CD4-positive, alpha-beta memory T cell (primary cell): ENCODE results near the gene DPY19L1. TPM values are rescaled to one million over a fixed set of nuclear protein-coding genes. Genes with fewer than 3 reads are reported as not detected.

Experiments used
- CTCF ChIA-PET: fragments of 350-600 bp; sonication (Branson Sonifier 250); formaldehyde crosslinking; loops from one replicate; lab custom pipeline; 2021; ENCODE audit warnings: inconsistent platforms; ENCODE audit not compliant: partially characterized antibody; lab: Charles Lee
- POLR2A ChIA-PET: fragments of 350-600 bp; sonication (Branson Sonifier 250); formaldehyde crosslinking; loops from one replicate; lab custom pipeline; 2021; ENCODE audit not compliant: partially characterized antibody; lab: Charles Lee
- DNase-seq, 5 donors: peaks; one replicate each; pipeline versions ENCODE4 v3.0.0 to v3.0.0-alpha.2; 2020 to 2022; ENCODE audit warnings: mixed read lengths in 1 of 5
- H3K27ac ChIP-seq: one replicate; pipeline ENCODE4 v1.7.0; 2013; ENCODE audit warnings: low read depth, low read length
- H3K27me3 ChIP-seq: 2 replicates; pipeline ENCODE4 v1.7.0; 2013; ENCODE audit warnings: mild to moderate bottlenecking, low read length, moderate library complexity; ENCODE audit not compliant: insufficient read depth
- H3K36me3 ChIP-seq: 2 replicates; pipeline ENCODE4 v1.7.0; 2013; ENCODE audit warnings: mild to moderate bottlenecking, low read length, moderate library complexity; ENCODE audit not compliant: insufficient read depth
- H3K4me1 ChIP-seq: 2 replicates; pipeline ENCODE4 v1.7.0; 2013; ENCODE audit warnings: mild to moderate bottlenecking, low read length, moderate library complexity; ENCODE audit not compliant: insufficient read depth
- H3K4me3 ChIP-seq, 2 donors: one replicate each; pipeline ENCODE4 v1.7.0; 2013; ENCODE audit warnings: low read length in 2 of 2, mild to moderate bottlenecking in 1 of 2
- H3K9me3 ChIP-seq, 2 donors: one replicate each; pipeline ENCODE4 v1.7.0; 2013; ENCODE audit warnings: low read length in 2 of 2, control low read depth in 1 of 2; ENCODE audit not compliant: control insufficient read depth in 1 of 2
- H3K27ac Mint-ChIP-seq, 7 donors: one replicate each; pipeline ENCODE4 v1.8.0; 2020 to 2021; ENCODE audit warnings: mixed read lengths in 7 of 7, mild to moderate bottlenecking in 6 of 7, inconsistent platforms in 3 of 7, moderate library complexity in 3 of 7
- H3K27me3 Mint-ChIP-seq, 2 donors: one replicate each; pipeline ENCODE4 v1.8.0; 2020 to 2021; ENCODE audit warnings: mixed read lengths in 2 of 2
- H3K36me3 Mint-ChIP-seq, 2 donors: one replicate each; pipeline ENCODE4 v1.8.0; 2020 to 2021; ENCODE audit warnings: mixed read lengths in 2 of 2, inconsistent platforms in 1 of 2, mild to moderate bottlenecking in 1 of 2
- H3K4me1 Mint-ChIP-seq, 4 donors: one replicate each; pipeline ENCODE4 v1.8.0; 2020 to 2021; ENCODE audit warnings: mixed read lengths in 4 of 4, mild to moderate bottlenecking in 1 of 4
- H3K4me3 Mint-ChIP-seq, 8 donors: one replicate each; pipeline ENCODE4 v1.8.0; 2020 to 2021; ENCODE audit warnings: mixed read lengths in 8 of 8, mild to moderate bottlenecking in 7 of 8, moderate library complexity in 6 of 8, inconsistent platforms in 3 of 8
- H3K9me3 Mint-ChIP-seq, 8 donors: one replicate each; pipeline ENCODE4 v1.8.0; 2020 to 2021; ENCODE audit warnings: mixed read lengths in 8 of 8, mild to moderate bottlenecking in 5 of 8, inconsistent platforms in 3 of 8, moderate library complexity in 1 of 8
- intact Hi-C: fragments of 100-400 bp; cut with micrococcal nuclease; formaldehyde crosslinking; loops from one replicate; pipeline ENCODE4 v1.15.1; 2023
- polyA plus RNA-seq, 2 donors: library from polyadenylated mRNA; unstranded; fragments of 300-500 nt; fragmentation: Illumina TruSeq; gene quantifications; one replicate each; pipeline ENCODE4 v1.2.3, GENCODE V29; 2021
- total RNA-seq, 2 experiments: library from RNA; stranded (reverse); gene quantifications; one replicate each; pipeline ENCODE4 v1.2.3, GENCODE V29; 2021

DPY19L1 gene
- total and polyA plus RNA-seq, 4 experiments from 2014 or later: 0.75 to 15.9 (median 7.8) TPM

DNA sequence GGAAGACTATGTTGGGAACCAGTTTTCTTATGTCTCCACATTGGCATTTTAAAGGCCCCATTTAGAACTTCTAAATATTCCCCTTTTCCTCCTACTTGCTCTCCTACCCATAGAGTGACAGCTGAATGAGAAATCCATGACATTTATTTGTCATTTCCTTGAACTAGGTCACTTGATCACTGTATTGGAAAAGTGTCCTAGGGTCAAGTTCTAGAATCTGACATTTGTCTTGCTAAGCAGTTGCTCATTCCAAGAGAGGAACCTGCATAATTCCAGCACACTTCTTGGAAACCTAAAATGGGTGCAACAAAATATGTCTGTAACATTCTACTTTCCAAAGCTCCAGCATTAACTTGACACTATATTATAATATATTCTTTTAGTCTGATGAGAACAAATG is 3.6 kb upstream of the DPY19L1 start:
- no peaks in the 10 kb centered on the region for H3K9me3 Mint-ChIP-seq
- intact Hi-C loops: no loop called here
- no peaks in the 10 kb centered on the region for H3K27me3 Mint-ChIP-seq
- Histone ChIP-seq H3K36me3 (no peaks in the 10 kb centered on the region), H3K27ac (no peak overlapping the region), H3K4me3 (no peak overlapping the region), H3K27me3 (no peaks in the 10 kb centered on the region), H3K4me1 (peaks cover 12% of the 10 kb centered on the region), H3K9me3 (no peaks in the 10 kb centered on the region)
- DNase-seq: no peak
- peaks cover 0 to 8% of the 10 kb centered on the region in 2 donors for H3K36me3 Mint-ChIP-seq
- ChIA-PET POLR2A (no interaction called here), CTCF (no interaction called here)
- H3K4me3 Mint-ChIP-seq: peak overlapping the region in 1 of 8 donors; percentile 43
- peaks cover 6 to 17% (median 13%) of the 10 kb centered on the region in 4 donors for H3K4me1 Mint-ChIP-seq
- no peak overlapping the region for H3K27ac Mint-ChIP-seq

DNA sequence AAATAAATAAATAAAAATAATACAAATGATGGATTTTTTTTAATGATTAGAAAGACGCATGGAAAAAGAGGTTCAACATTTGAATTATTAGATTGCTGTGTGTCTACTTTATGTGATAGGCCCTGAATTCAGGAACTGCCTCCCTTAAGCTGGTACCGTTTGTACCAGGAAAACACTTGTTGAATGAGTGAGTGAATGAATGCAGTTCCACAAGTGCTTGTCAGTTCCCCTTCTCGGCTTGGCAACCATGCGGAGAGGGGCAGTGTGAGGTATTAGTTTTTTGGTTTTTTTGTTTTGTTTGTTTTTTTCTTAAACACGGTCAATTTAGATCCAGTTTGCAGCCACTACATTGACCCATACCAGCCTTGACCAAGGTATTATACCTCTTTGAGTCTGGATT is 2.1 kb upstream of the DPY19L1 start:
- Mint-ChIP-seq H3K9me3 (no peaks in the 10 kb centered on the region), H3K4me3 (peak overlapping the region in 3 of 8 donors; percentile 2 to 35 (median 13)), H3K27ac (no peak overlapping the region), H3K27me3 (no peaks in the 10 kb centered on the region), H3K4me1 (peaks cover 17 to 33% (median 25%) of the 10 kb centered on the region in 4 donors), H3K36me3 (peaks cover 0 to 8% of the 10 kb centered on the region in 2 donors)
- DNase-seq: no peak
- Histone ChIP-seq H3K4me3 (no peak overlapping the region), H3K4me1 (peaks cover 28% of the 10 kb centered on the region), H3K36me3 (no peaks in the 10 kb centered on the region), H3K27me3 (no peaks in the 10 kb centered on the region), H3K9me3 (no peaks in the 10 kb centered on the region), H3K27ac (no peak overlapping the region)
- intact Hi-C loops: loop anchor here (5.0 to 10.0 kb wide), 2 partner anchors 1245 to 1328 kb away; a partner anchor contains a TSS
- ChIA-PET CTCF (no interaction called here), POLR2A (no interaction called here)

DNA sequence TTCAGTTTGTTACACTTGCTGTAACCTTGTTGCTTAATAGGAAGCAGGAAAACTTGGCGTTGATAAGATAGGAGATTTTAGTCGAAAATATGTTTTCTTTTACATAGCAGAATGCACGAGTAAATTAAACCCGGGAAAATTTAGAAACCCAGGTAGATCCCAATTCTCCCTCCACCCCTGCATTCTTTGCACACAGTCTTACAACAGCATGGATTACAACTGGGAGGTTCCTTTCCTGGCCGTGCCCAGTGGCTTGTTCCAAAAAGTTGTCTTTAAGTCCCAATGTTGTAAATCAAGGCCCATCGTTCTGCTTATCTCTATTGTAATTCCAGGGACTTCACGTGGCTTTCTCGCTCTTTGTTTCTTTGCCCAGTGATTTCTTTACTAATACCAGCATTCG is 1.1 kb upstream of the DPY19L1 start:
- peak overlapping the region; percentile 17 to 58 for H3K4me3 ChIP-seq
- intact Hi-C loops: loop anchor here (5.0 to 10.0 kb wide), 2 partner anchors 1246 to 1329 kb away; a partner anchor contains a TSS
- Mint-ChIP-seq H3K4me1 (peaks cover 17 to 36% (median 25%) of the 10 kb centered on the region in 4 donors), H3K27me3 (no peaks in the 10 kb centered on the region), H3K9me3 (no peaks in the 10 kb centered on the region), H3K27ac (peak overlapping the region; percentile 76 to 92 (median 87)), H3K4me3 (peak overlapping the region; percentile 88 to 95 (median 90)), H3K36me3 (peaks cover 0 to 8% of the 10 kb centered on the region in 2 donors)
- ChIA-PET POLR2A (no interaction called here), CTCF (interaction anchor here (0.6 kb wide), 1 partner anchor 42 kb away, joined by 3 read pairs; no protein-coding TSS in a partner anchor)
- H3K27ac ChIP-seq: peak overlapping the region; percentile 41
- no peaks in the 10 kb centered on the region for H3K9me3 ChIP-seq
- H3K4me1 ChIP-seq: peaks cover 29% of the 10 kb centered on the region
- no peak for DNase-seq
- H3K27me3 ChIP-seq: no peaks in the 10 kb centered on the region
- no peaks in the 10 kb centered on the region for H3K36me3 ChIP-seq

DNA sequence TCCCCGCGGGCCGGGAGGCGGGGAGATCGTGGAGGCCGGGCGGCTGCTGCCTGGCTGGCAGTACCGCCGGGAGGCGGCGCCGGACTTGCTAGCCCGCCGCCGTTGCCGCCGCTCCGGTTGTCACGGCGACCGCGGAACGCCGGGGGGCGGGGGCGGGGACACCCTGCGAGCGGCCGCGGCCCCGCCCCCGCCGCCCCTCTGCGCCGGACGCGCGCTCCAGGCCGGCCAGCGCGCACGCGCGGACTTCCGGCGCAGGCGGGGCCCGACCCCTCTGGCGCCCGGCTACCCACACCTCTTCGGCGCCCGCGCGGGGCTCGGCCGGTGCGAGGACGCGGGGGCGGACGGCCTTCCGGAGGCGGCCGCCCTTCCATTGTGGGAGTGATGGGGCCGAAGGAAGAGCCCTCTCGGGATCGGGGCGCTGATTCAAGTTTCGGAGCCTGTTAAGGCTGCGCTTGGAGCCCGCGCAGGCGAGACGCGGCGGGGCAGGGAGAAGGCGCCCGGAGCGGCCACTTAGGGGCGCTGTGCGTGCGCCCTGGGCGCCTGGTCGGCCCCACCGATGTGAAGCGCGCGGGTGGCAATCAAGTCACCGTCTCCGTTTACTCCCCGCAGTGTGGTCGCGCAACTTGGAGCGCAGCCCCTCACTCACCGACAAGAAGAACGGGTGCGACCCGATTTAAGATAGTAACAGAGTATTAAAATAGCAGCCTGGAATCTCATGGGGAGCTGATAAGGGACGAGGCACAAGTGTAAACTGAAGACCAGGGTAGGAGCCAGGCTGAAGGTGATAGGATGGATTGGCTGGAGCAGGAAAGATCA is 449 bp upstream of the DPY19L1 start:
- Mint-ChIP-seq H3K36me3 (peaks cover 0 to 8% of the 10 kb centered on the region in 2 donors), H3K4me3 (peak overlapping the region; percentile 88 to 95 (median 90)), H3K4me1 (peaks cover 22 to 39% (median 30%) of the 10 kb centered on the region in 4 donors), H3K27me3 (no peaks in the 10 kb centered on the region), H3K9me3 (no peaks in the 10 kb centered on the region), H3K27ac (peak overlapping the region; percentile 76 to 92 (median 87))
- H3K36me3 ChIP-seq: no peaks in the 10 kb centered on the region
- intact Hi-C loops: loop anchor here (1.0 to 10.0 kb wide), 4 partner anchors 500 to 1330 kb away; partner anchors contain the start of gene EEPD1
- no peaks in the 10 kb centered on the region for H3K9me3 ChIP-seq
- POLR2A ChIA-PET: no interaction called here
- CTCF ChIA-PET: interaction anchor here (0.6 to 4.0 kb wide), 3 partner anchors 43 to 656 kb away, joined by 3 to 29 read pairs (median 3); no protein-coding TSS in a partner anchor
- peak overlapping the region; percentile 17 to 58 for H3K4me3 ChIP-seq
- H3K4me1 ChIP-seq: peaks cover 29% of the 10 kb centered on the region
- peak; percentile 84 to 92 (median 88) for DNase-seq
- peak overlapping the region; percentile 41 for H3K27ac ChIP-seq
- no peaks in the 10 kb centered on the region for H3K27me3 ChIP-seq

DNA sequence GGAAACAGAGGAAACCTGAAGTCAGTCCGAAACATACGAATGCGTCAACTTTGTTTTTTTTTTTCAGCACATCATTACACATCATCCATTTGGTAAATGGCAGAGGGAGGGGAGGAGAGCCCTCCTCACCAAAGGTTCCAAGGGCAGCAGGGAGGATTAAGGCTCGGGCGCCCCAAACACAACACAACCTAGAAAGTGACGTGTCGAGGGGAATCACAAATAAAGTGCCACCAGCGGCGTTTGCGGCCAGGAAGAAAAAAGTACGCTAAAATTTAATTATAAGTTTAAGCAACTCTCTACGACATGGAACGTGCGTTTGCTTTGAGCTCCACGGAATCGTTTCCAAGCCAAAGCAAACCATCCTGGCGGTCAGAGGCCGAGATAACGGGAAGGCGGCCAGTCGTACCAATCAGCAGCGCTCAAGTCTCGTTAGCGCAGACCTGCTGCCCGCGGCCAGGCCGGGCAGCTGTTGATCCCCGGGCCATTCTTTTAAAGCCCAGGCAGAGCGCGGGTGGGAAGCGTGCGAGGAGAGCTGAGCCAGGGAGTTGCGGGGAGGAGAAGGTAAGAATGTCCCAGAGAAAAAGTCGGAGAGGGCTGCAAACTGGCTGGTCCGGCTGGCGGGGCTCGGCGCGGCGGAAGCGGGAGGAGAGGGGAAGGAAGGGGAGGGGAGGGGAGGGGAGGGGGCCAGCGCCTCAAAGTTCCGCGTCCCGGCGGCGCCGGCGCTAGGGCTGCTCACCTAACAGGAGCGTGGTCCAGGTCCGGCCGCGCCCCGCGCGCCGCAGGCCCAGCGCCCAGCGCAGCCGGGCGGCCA is 719 bp downstream of the DPY19L1 start:
- Mint-ChIP-seq H3K27ac (peak overlapping the region; percentile 92 to 98 (median 96)), H3K4me3 (peak overlapping the region; percentile 89 to 94 (median 92)), H3K36me3 (peaks cover 0 to 8% of the 10 kb centered on the region in 2 donors), H3K9me3 (no peaks in the 10 kb centered on the region), H3K4me1 (peaks cover 25 to 46% (median 35%) of the 10 kb centered on the region in 4 donors), H3K27me3 (no peaks in the 10 kb centered on the region)
- Histone ChIP-seq H3K27ac (peak overlapping the region; percentile 64), H3K4me1 (peaks cover 29% of the 10 kb centered on the region), H3K27me3 (no peaks in the 10 kb centered on the region), H3K9me3 (no peaks in the 10 kb centered on the region), H3K36me3 (no peaks in the 10 kb centered on the region), H3K4me3 (peak overlapping the region; percentile 59 to 67)
- ChIA-PET POLR2A (interaction anchor here (1.8 kb wide), 1 partner anchor 45 kb away, joined by 8 read pairs; no protein-coding TSS in a partner anchor), CTCF (interaction anchor here (1.1 to 4.0 kb wide), 4 partner anchors 32 to 658 kb away, joined by 3 to 29 read pairs (median 4); no protein-coding TSS in a partner anchor)
- peak; percentile 45 to 82 (median 51) for DNase-seq
- intact Hi-C loops: loop anchor here (1.0 to 10.0 kb wide), 4 partner anchors 501 to 1331 kb away; partner anchors contain the start of gene EEPD1

DNA sequence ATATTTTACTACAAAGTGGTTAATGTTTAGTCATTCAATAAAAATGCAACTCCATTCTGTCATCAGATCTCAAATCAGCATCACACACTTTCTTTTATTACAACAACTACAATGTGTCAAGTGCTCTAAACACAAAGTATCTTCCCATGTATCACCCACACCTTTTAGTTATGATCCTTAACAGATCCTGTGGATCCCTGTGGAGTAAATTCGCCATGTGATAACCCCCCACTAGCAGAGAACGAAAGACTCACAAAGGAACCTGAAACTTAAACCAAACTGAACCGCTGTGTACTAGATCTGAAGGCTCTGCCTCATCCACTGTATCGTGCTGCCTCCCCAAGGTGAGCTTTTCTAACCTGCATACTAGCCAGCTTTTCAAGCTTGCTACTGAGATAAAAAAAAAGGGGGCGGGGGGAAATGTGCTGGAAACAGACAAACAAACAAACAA is 1.7 kb downstream of the DPY19L1 start:
- no peak overlapping the region for H3K4me3 ChIP-seq
- POLR2A ChIA-PET: interaction anchor here (1.8 kb wide), 1 partner anchor 44 kb away, joined by 8 read pairs; no protein-coding TSS in a partner anchor
- H3K27ac ChIP-seq: peak overlapping the region; percentile 64
- Mint-ChIP-seq H3K4me3 (peak overlapping the region; percentile 89 to 94 (median 92)), H3K27ac (peak overlapping the region; percentile 69 to 98 (median 96)), H3K36me3 (peaks cover 0 to 8% of the 10 kb centered on the region in 2 donors), H3K9me3 (no peaks in the 10 kb centered on the region), H3K4me1 (peaks cover 25 to 46% (median 39%) of the 10 kb centered on the region in 4 donors), H3K27me3 (no peaks in the 10 kb centered on the region)
- CTCF ChIA-PET: interaction anchor here (0.7 to 4.0 kb wide), 4 partner anchors 31 to 301 kb away, joined by 3 to 29 read pairs (median 4); no protein-coding TSS in a partner anchor
- H3K4me1 ChIP-seq: peaks cover 29% of the 10 kb centered on the region
- intact Hi-C loops: loop anchor here (1.0 to 10.0 kb wide), 4 partner anchors 43 to 1332 kb away; a partner anchor contains a TSS
- no peaks in the 10 kb centered on the region for H3K36me3 ChIP-seq
- H3K27me3 ChIP-seq: no peaks in the 10 kb centered on the region
- no peaks in the 10 kb centered on the region for H3K9me3 ChIP-seq
- DNase-seq: peak; percentile 22 to 53 (median 27)
